ENCODE measurements around the gene MSMO1.

- TF ChIP-seq POLR2A (IDR thresholded peaks at IDR 0.05) (no peak), CTCF (IDR thresholded peaks at IDR 0.05) (no peak), POLR2AphosphoS5 (IDR thresholded peaks at IDR 0.05; ENCODE audit: insufficient read depth in 1 of 2, low read depth in 1 of 2) (no peak)
These were observed 38.6 kb upstream of the MSMO1 start for GRCh38 chr4:165288639-165289422.

Data from vagina (tissue), 2 donors.